Stimulated activated CD4-positive, alpha-beta T cell treated with anti-CD3 and anti-CD28 coated beads, Interleukin-2, amount 100 ng/mL, for 48 hours (primary cell): Measurements from ENCODE around the gene BCAP31.
"Not testable (repeated sequence)": the region's sequence is repeated elsewhere in the genome, so short reads cannot be mapped to it uniquely, and the experiment has no call there.

Experiments
- DNase-seq, 2 donors: peaks; one replicate each; pipeline ENCODE4 v3.0.0-alpha.2; 2020

Gene BCAP31

GRCh38 chrX:153707406-153707805 lies 16.8 kb downstream of the BCAP31 start:
- no peak for DNase-seq

GRCh38 chrX:153706799-153707198 lies 17.4 kb downstream of the BCAP31 start:
- DNase-seq = no peak

GRCh38 chrX:153705403-153706060 lies 18.7 kb downstream of the BCAP31 start:
- not testable (repeated sequence) for DNase-seq

GRCh38 chrX:153704631-153705402 lies 19.4 kb downstream of the BCAP31 start:
- not testable (repeated sequence) for DNase-seq

GRCh38 chrX:153704021-153704526 lies 20.1 kb downstream of the BCAP31 start:
- no peak for DNase-seq

GRCh38 chrX:153703036-153703370 lies 21.2 kb downstream of the BCAP31 start:
- no peak for DNase-seq

GRCh38 chrX:153702336-153703035 lies 21.7 kb downstream of the BCAP31 start:
- DNase-seq = no peak

GRCh38 chrX:153701706-153702105 lies 22.5 kb downstream of the BCAP31 start:
- no peak for DNase-seq

- no peak for DNase-seq
Observed at GRCh38 chrX:153700967-153701366, 23.2 kb downstream of the BCAP31 start.

- no peak for DNase-seq
Observed at GRCh38 chrX:153700376-153700945, 23.7 kb downstream of the BCAP31 start.

- DNase-seq = not testable (repeated sequence)
Observed at GRCh38 chrX:153699784-153700371, 24.3 kb downstream of the BCAP31 start.

- DNase-seq = not testable (repeated sequence)
Observed at GRCh38 chrX:153699210-153699783, 24.9 kb downstream of the BCAP31 start.

- DNase-seq = no peak
Observed at GRCh38 chrX:153697924-153698865, 26.0 kb downstream of the BCAP31 start.

GRCh38 chrX:153696986-153697722 lies 27.0 kb downstream of the BCAP31 start:
- DNase-seq = not testable (repeated sequence)

GRCh38 chrX:153696538-153696937 lies 27.6 kb downstream of the BCAP31 start:
- not testable (repeated sequence) for DNase-seq

GRCh38 chrX:153696100-153696499 lies 28.1 kb downstream of the BCAP31 start:
- no peak for DNase-seq

- no peak for DNase-seq
Observed at GRCh38 chrX:153694687-153695270, 29.4 kb downstream of the BCAP31 start.

- not testable (repeated sequence) for DNase-seq
Observed at GRCh38 chrX:153694256-153694655, 29.9 kb downstream of the BCAP31 start.

GRCh38 chrX:153693216-153694086 lies 30.7 kb downstream of the BCAP31 start:
- DNase-seq = no peak
